NCI-H69 (cell line): ENCODE data around the gene IGSF22.
A peak's percentile ranks its signal among the peaks of the same experiment; 100 is the strongest.

Experiments
- DNase-seq: peaks from one replicate; lab custom pipeline; 2025; lab: John Stamatoyannopoulos, UW

The IGSF22 gene

GRCh38 chr11:18726040-18726439, at the start of gene IGSF22:
TSS of gene IGSF22 (minus strand) at chr11:18726188. CDS start at chr11:18724236, 1,952 bp downstream.
- DNase-seq: no peak

- no peak for DNase-seq
Measured at GRCh38 chr11:18774801-18775200, 48.8 kb upstream of the IGSF22 start.

GRCh38 chr11:18773681-18774080, 47.7 kb upstream of the IGSF22 start:
- no peak for DNase-seq

GRCh38 chr11:18773104-18773503, 47.1 kb upstream of the IGSF22 start:
- no peak for DNase-seq

GRCh38 chr11:18772211-18772610, 46.2 kb upstream of the IGSF22 start:
- DNase-seq: no peak

- DNase-seq: no peak
Measured at GRCh38 chr11:18771266-18772035, 45.5 kb upstream of the IGSF22 start.

- no peak for DNase-seq
Measured at GRCh38 chr11:18770479-18771125, 44.6 kb upstream of the IGSF22 start.

- peak; percentile 8 for DNase-seq
Measured at GRCh38 chr11:18769802-18770456, 43.9 kb upstream of the IGSF22 start.

GRCh38 chr11:18768978-18769377, 43.0 kb upstream of the IGSF22 start:
- no peak for DNase-seq

- no peak for DNase-seq
Measured at GRCh38 chr11:18768472-18768901, 42.5 kb upstream of the IGSF22 start.

- DNase-seq: no peak
Measured at GRCh38 chr11:18766015-18766414, 40.0 kb upstream of the IGSF22 start.

- DNase-seq: no peak
Measured at GRCh38 chr11:18765554-18765953, 39.6 kb upstream of the IGSF22 start.

- DNase-seq: no peak
Measured at GRCh38 chr11:18761741-18762140, 35.8 kb upstream of the IGSF22 start.

GRCh38 chr11:18761144-18761543, 35.2 kb upstream of the IGSF22 start:
- no peak for DNase-seq

- no peak for DNase-seq
Measured at GRCh38 chr11:18757811-18758210, 31.8 kb upstream of the IGSF22 start.

GRCh38 chr11:18756889-18757288, 30.9 kb upstream of the IGSF22 start:
- DNase-seq: no peak

GRCh38 chr11:18754308-18754707, 28.3 kb upstream of the IGSF22 start:
- no peak for DNase-seq

- DNase-seq: peak; percentile 33
Measured at GRCh38 chr11:18752502-18752901, 26.5 kb upstream of the IGSF22 start.

GRCh38 chr11:18750944-18751343, 25.0 kb upstream of the IGSF22 start:
- no peak for DNase-seq

GRCh38 chr11:18749681-18750319, 23.8 kb upstream of the IGSF22 start:
- DNase-seq: no peak

GRCh38 chr11:18748766-18749365, 22.9 kb upstream of the IGSF22 start:
- DNase-seq: no peak

GRCh38 chr11:18745251-18745650, 19.3 kb upstream of the IGSF22 start:
- DNase-seq: no peak
